Chondrocyte (in vitro differentiated cells): ENCODE data around the gene YWHAE. TPM values are rescaled to one million over a fixed set of nuclear protein-coding genes. Genes with fewer than 3 reads are reported as not detected.
"Not testable (repeated sequence)": the region's sequence is repeated elsewhere in the genome, so short reads cannot be mapped to it uniquely, and the experiment has no call there.

Experiments
- DNase-seq: peaks from one replicate; pipeline ENCODE4 v3.0.0; 2021; ENCODE audit warnings: mixed read lengths, low spot score
- H3K27ac Mint-ChIP-seq: one replicate; pipeline ENCODE4 v1.8.0; 2021; ENCODE audit warnings: mild to moderate bottlenecking, moderate library complexity, mixed read lengths; ENCODE audit not compliant: unreplicated experiment
- H3K27me3 Mint-ChIP-seq: 2 replicates; pipeline ENCODE4 v1.8.0; 2021; ENCODE audit warnings: low read depth, mixed read lengths
- H3K36me3 Mint-ChIP-seq: 2 replicates; pipeline ENCODE4 v1.8.0; 2021; ENCODE audit warnings: low read depth, mixed read lengths
- H3K4me1 Mint-ChIP-seq: 2 replicates; pipeline ENCODE4 v1.8.0; 2021; ENCODE audit warnings: low read depth, mild to moderate bottlenecking, mixed read lengths
- H3K4me3 Mint-ChIP-seq: one replicate; pipeline ENCODE4 v1.8.0; 2021; ENCODE audit warnings: mild to moderate bottlenecking, moderate library complexity, mixed read lengths; ENCODE audit not compliant: unreplicated experiment
- H3K9me3 Mint-ChIP-seq: 2 replicates; pipeline ENCODE4 v1.8.0; 2021; ENCODE audit warnings: low read depth, mixed read lengths
- long read RNA-seq: library from polyadenylated mRNA; stranded (forward); transcript quantifications from one replicate; pipeline ENCODE4 v2.0.0, GENCODE V29; 2021
- total RNA-seq: library from RNA; stranded (reverse); gene quantifications from 3 replicates; pipeline ENCODE4 v1.2.1, GENCODE V29; 2021
- TF ChIP-seq, protein P1 (sequence below): fragments of 200-600 bp; sonication (generic); IDR thresholded peaks from 2 replicates; pipeline ENCODE4 v1.5.0; 2021; ENCODE audit warnings: antibody characterized with exemption, mild to moderate bottlenecking, moderate library complexity

The YWHAE gene
- 362 to 407 TPM (median 372 TPM) in 3 replicates for total RNA-seq
- long read RNA-seq, transcript YWHAE-201 (6 exons, 2,211 nt), result major isoform, 253 of 293 reads
- long read RNA-seq, transcript YWHAE-208 (7 exons, 1,818 nt), result minor isoform, 22 of 293 reads
- long read RNA-seq, partial matches to known transcripts, result 4 of 293 reads
- long read RNA-seq, other reads (novel, unspliced or antisense), result 13 of 293 reads

DNA sequence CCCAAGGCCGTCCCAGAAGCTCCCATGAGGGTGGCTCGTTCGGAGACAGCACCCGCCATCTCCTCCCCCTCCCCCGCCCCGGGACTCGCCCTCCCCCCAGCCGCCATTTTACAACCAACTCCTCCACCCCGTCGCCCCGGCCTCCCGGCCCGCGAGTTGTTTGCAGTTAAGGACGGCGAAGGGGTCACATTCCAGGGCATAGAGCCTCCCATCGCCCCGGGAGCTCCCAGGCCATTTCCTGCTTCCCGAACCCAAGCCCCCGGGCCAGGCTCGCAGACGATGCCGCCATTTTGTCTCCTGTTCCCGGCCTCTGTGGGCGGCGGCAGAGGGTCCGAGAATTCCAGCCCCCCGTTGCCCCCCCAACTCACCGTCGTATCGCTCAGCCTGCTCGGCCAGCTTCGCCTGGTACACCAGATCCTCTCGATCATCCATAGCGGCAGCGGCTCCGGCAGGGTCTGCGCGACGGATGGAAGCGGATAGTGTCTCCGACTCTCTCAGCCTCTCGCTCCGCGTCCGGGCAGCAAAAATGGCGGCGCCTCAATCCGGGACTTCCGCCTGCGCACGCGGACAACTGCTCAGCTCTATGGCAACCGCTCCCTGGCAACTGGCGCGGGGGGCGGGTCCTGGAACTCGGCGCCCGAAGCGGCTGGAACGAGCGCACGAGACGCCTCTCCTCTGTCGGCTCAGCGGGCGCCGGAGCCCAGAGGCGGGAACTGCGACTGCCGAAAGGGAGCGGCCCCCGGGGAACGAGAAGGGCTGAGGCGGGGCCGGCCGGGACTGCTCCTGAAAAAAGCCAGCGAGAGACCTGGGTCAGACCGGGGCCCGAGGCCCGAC lies at the start of gene YWHAE:
Gene YWHAE (minus strand): TSS at position 544 of the 834 bp plus-strand sequence. CDS start 112 bp downstream, at position 432.
- TF ChIP-seq, protein P1, sequence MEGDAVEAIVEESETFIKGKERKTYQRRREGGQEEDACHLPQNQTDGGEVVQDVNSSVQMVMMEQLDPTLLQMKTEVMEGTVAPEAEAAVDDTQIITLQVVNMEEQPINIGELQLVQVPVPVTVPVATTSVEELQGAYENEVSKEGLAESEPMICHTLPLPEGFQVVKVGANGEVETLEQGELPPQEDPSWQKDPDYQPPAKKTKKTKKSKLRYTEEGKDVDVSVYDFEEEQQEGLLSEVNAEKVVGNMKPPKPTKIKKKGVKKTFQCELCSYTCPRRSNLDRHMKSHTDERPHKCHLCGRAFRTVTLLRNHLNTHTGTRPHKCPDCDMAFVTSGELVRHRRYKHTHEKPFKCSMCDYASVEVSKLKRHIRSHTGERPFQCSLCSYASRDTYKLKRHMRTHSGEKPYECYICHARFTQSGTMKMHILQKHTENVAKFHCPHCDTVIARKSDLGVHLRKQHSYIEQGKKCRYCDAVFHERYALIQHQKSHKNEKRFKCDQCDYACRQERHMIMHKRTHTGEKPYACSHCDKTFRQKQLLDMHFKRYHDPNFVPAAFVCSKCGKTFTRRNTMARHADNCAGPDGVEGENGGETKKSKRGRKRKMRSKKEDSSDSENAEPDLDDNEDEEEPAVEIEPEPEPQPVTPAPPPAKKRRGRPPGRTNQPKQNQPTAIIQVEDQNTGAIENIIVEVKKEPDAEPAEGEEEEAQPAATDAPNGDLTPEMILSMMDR, result no peak
- peak within 1 kb of the TSS; percentile 98 for H3K4me3 Mint-ChIP-seq
- DNase-seq, result peak; percentile 99
- no peaks in the 10 kb centered on the region for H3K27me3 Mint-ChIP-seq
- peaks cover 29% of the 10 kb centered on the region for H3K4me1 Mint-ChIP-seq
- peak within 1 kb of the TSS; percentile 99 for H3K27ac Mint-ChIP-seq
- H3K9me3 Mint-ChIP-seq, result no peaks in the 10 kb centered on the region
- peaks cover 4% of the 10 kb centered on the region for H3K36me3 Mint-ChIP-seq

DNA sequence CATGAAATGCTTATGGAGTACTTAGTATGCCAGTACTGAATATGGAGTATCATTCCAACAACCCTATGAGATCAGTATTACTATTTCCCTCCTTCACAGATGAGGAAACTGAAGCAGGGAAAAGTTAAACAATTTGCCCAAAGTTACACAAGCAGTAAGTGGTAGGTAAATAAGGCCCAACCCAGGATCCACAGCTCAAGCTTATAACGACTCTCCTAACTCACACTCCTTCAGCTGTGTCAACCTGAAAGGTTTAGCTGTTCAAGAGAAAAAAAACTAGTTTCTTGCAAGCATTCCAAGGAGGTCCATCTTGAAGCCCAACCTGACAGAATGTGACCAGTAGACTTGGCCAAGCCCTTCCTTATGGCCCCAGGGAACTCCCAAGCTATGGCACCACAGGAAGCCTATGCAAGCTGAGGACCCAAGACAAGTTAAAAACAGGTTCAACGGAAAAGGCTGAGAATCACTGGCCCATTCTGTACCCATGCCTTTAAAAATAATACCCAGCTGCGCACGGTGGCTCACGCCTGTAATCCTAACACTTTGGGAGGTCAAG lies 49.5 kb upstream of the YWHAE start:
- no peaks in the 10 kb centered on the region for H3K27me3 Mint-ChIP-seq
- TF ChIP-seq, protein P1, result no peak

DNA sequence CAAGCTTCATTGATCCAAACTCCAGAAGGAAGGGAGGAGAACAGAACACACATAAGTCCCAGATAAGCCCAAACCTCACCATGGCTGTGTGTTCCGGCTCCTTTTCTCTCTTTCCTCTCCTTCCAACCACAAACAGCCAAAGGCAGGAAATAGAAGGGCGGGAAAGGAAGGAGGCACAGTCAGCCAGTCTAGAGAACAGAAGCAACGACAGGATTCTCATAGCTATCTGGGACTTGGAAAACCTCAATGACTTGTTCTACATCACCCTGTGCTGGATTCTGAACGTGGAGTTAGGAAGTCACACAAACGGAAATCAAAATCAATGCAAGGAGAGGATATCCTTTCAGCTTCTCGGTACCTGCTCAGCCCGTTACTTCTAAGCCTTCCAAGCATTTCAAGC lies 47.0 kb upstream of the YWHAE start:
- Mint-ChIP-seq H3K4me3 (no peak overlapping the region), H3K27ac (peak overlapping the region; percentile 80)
- TF ChIP-seq, protein P1, result no peak

More for the DNA sequence above, 49.5 kb upstream of the YWHAE start:
- Mint-ChIP-seq H3K4me3 (no peak overlapping the region), H3K36me3 (peaks cover 4% of the 10 kb centered on the region), H3K27ac (peak overlapping the region; percentile 13), H3K9me3 (no peaks in the 10 kb centered on the region), H3K4me1 (peaks cover 60% of the 10 kb centered on the region)
- no peak for DNase-seq

DNA sequence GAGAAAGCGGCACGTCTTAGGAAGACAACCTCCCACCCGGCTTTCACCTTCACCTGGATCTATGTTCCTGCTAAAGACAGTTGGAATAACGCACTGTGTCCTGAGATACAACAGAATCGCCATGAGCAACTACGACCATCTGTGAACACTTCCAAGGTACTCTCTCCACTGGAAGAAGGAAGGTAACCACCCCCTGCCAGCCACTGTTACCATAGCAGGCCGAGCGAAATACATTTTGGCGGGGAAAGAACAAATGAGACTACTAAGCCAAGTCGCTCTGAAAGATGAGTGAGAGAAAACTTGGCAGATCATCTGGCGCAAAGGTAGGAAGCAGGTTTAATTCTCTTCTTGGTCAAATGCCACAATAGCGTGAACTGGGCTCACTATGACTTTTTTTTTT lies 46.2 kb upstream of the YWHAE start:
- peaks cover 30% of the 10 kb centered on the region for H3K4me1 Mint-ChIP-seq
- no peaks in the 10 kb centered on the region for H3K27me3 Mint-ChIP-seq
- no peaks in the 10 kb centered on the region for H3K9me3 Mint-ChIP-seq
- TF ChIP-seq, protein P1, result no peak
- no peak for DNase-seq
- H3K27ac Mint-ChIP-seq, result peak overlapping the region; percentile 37
- no peak overlapping the region for H3K4me3 Mint-ChIP-seq
- H3K36me3 Mint-ChIP-seq, result peaks cover 2% of the 10 kb centered on the region

More for the DNA sequence above, 47.0 kb upstream of the YWHAE start:
- no peak for DNase-seq
- Mint-ChIP-seq H3K27me3 (no peaks in the 10 kb centered on the region), H3K9me3 (no peaks in the 10 kb centered on the region), H3K4me1 (peaks cover 37% of the 10 kb centered on the region), H3K36me3 (peaks cover 2% of the 10 kb centered on the region)

DNA sequence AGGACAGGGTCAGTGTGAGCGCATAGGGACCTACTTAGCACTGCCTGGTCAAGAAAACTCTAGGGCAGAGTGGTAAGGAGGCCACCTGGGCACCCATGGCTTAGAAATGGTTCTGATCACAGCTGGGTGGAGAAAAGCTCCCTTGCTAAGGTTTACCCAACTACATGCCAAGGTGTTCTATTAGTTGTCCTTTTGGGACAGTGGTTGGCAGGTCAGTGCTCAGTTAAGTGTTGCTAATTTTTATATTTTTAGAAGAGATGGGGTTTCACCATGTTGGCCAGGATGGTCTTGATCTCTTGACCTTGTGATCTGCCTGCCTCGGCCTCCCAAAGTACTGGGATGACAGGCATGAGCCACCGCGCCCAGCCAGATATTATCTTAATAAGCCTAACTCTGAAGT lies 45.7 kb upstream of the YWHAE start:
- H3K27me3 Mint-ChIP-seq, H3K9me3 Mint-ChIP-seq, H3K36me3 Mint-ChIP-seq, H3K4me3 Mint-ChIP-seq, H3K27ac Mint-ChIP-seq, DNase-seq: not testable (repeated sequence)
- peaks cover 30% of the 10 kb centered on the region for H3K4me1 Mint-ChIP-seq

DNA sequence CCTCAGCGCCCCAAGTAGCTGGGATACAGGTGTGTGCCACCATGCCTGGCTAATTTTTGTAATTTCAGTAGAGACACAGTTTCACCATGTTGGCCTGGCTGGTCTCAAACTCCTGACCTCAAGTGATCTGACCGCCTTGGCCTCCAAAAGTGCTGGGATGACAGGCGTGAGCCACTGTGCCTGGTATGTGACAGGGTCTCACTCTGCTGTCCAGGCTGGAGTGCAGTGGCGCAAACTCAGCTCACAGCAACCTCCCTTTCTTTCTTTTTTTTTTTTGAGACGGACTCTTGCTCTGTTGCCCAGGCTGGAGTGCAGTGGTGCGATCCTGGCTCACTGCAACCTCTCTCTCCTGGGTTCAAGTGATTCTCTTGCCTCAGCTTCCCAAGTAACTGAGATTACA lies 42.7 kb upstream of the YWHAE start:
- DNase-seq, H3K27me3 Mint-ChIP-seq, H3K9me3 Mint-ChIP-seq, H3K36me3 Mint-ChIP-seq, H3K4me3 Mint-ChIP-seq: not testable (repeated sequence)
- Mint-ChIP-seq H3K4me1 (peaks cover 38% of the 10 kb centered on the region), H3K27ac (peak overlapping the region; percentile 68)
